HFFc6 (cell line): ENCODE measurements around the gene GTPBP4. TPM values are rescaled to one million over a fixed set of nuclear protein-coding genes. Genes with fewer than 3 reads are reported as not detected.

Experiments
- DNase-seq: peaks from one replicate; pipeline ENCODE4 v3.0.0-alpha.2; 2018
- H3K27ac Mint-ChIP-seq: 2 replicates; pipeline ENCODE4 v1.8.0; 2020; ENCODE audit warnings: mild to moderate bottlenecking, mixed read lengths
- H3K27me3 Mint-ChIP-seq: 2 replicates; pipeline ENCODE4 v1.8.0; 2021; ENCODE audit warnings: mild to moderate bottlenecking, moderate library complexity, mixed read lengths; ENCODE audit not compliant: insufficient read depth
- H3K36me3 Mint-ChIP-seq: 2 replicates; pipeline ENCODE4 v1.8.0; 2021; ENCODE audit warnings: low read depth, mixed read lengths
- H3K4me1 Mint-ChIP-seq: 2 replicates; pipeline ENCODE4 v1.8.0; 2020; ENCODE audit warnings: low read depth, mixed read lengths
- H3K4me3 Mint-ChIP-seq: 2 replicates; pipeline ENCODE4 v1.8.0; 2020; ENCODE audit warnings: mild to moderate bottlenecking, moderate library complexity, mixed read lengths
- H3K9me3 Mint-ChIP-seq: 2 replicates; pipeline ENCODE4 v1.8.0; 2020; ENCODE audit warnings: mild to moderate bottlenecking, mixed read lengths
- CTCF ChIP-seq: fragments of 200-600 bp; sonication (generic); IDR thresholded peaks from 2 replicates; pipeline ENCODE4 v1.5.0; 2021; ENCODE audit warnings: antibody characterized with exemption, mild to moderate bottlenecking
- total RNA-seq, 6 experiments: library from RNA; stranded (reverse); fragmentation: NEBNext Ultra II Directional; extraction: Animal tissue kit (Norgen Biotek cat#: 25700); gene quantifications; 2 replicates in 1 of 6; 3 replicates in 5 of 6; pipeline ENCODE4 v1.2.3, GENCODE V29; 2021

GTPBP4 gene
- total RNA-seq, 6 experiments from 2014 or later, result 60.2 to 80.3 (median 68.3) TPM

- DNase-seq, result no peak
- peaks cover 6% of the 10 kb centered on the region for H3K27me3 Mint-ChIP-seq
- no peak for TF ChIP-seq CTCF
- H3K9me3 Mint-ChIP-seq, result no peaks in the 10 kb centered on the region
- H3K4me3 Mint-ChIP-seq, result no peak overlapping the region
- no peak overlapping the region for H3K27ac Mint-ChIP-seq
- peaks cover 7% of the 10 kb centered on the region for H3K4me1 Mint-ChIP-seq
- no peaks in the 10 kb centered on the region for H3K36me3 Mint-ChIP-seq
Measured at GRCh38 chr10:945778-946177, 42.5 kb upstream of the GTPBP4 start.

GRCh38 chr10:947051-947450 lies 41.2 kb upstream of the GTPBP4 start:
- TF ChIP-seq CTCF, result no peak

GRCh38 chr10:947881-948280 lies 40.4 kb upstream of the GTPBP4 start:
- no peaks in the 10 kb centered on the region for H3K36me3 Mint-ChIP-seq
- no peak for TF ChIP-seq CTCF
- no peaks in the 10 kb centered on the region for H3K9me3 Mint-ChIP-seq
- H3K4me3 Mint-ChIP-seq, result no peak overlapping the region
- H3K4me1 Mint-ChIP-seq, result peaks cover 7% of the 10 kb centered on the region
- no peak overlapping the region for H3K27ac Mint-ChIP-seq
- peaks cover 6% of the 10 kb centered on the region for H3K27me3 Mint-ChIP-seq
- DNase-seq, result no peak

More at GRCh38 chr10:947051-947450, 41.2 kb upstream of the GTPBP4 start:
- peaks cover 6% of the 10 kb centered on the region for H3K27me3 Mint-ChIP-seq
- H3K4me1 Mint-ChIP-seq, result peaks cover 7% of the 10 kb centered on the region
- no peaks in the 10 kb centered on the region for H3K36me3 Mint-ChIP-seq
- H3K4me3 Mint-ChIP-seq, result no peak overlapping the region
- no peak for DNase-seq
- no peaks in the 10 kb centered on the region for H3K9me3 Mint-ChIP-seq
- H3K27ac Mint-ChIP-seq, result no peak overlapping the region

GRCh38 chr10:948347-948746 lies 39.9 kb upstream of the GTPBP4 start:
- TF ChIP-seq CTCF, result no peak

GRCh38 chr10:949446-949845 lies 38.8 kb upstream of the GTPBP4 start:
- Mint-ChIP-seq H3K36me3 (no peaks in the 10 kb centered on the region), H3K4me3 (no peak overlapping the region), H3K27ac (no peak overlapping the region), H3K4me1 (peaks cover 5% of the 10 kb centered on the region), H3K9me3 (no peaks in the 10 kb centered on the region), H3K27me3 (peaks cover 16% of the 10 kb centered on the region)
- TF ChIP-seq CTCF, result no peak
- no peak for DNase-seq

More at GRCh38 chr10:948347-948746, 39.9 kb upstream of the GTPBP4 start:
- no peaks in the 10 kb centered on the region for H3K36me3 Mint-ChIP-seq
- no peak for DNase-seq
- H3K9me3 Mint-ChIP-seq, result no peaks in the 10 kb centered on the region
- peaks cover 7% of the 10 kb centered on the region for H3K4me1 Mint-ChIP-seq
- no peak overlapping the region for H3K27ac Mint-ChIP-seq
- H3K4me3 Mint-ChIP-seq, result no peak overlapping the region
- peaks cover 6% of the 10 kb centered on the region for H3K27me3 Mint-ChIP-seq

GRCh38 chr10:953836-954235 lies 34.4 kb upstream of the GTPBP4 start:
- no peaks in the 10 kb centered on the region for H3K9me3 Mint-ChIP-seq
- no peak overlapping the region for H3K27ac Mint-ChIP-seq
- no peak for DNase-seq
- no peaks in the 10 kb centered on the region for H3K36me3 Mint-ChIP-seq
- no peaks in the 10 kb centered on the region for H3K4me1 Mint-ChIP-seq
- no peak overlapping the region for H3K4me3 Mint-ChIP-seq
- H3K27me3 Mint-ChIP-seq, result peaks cover 34% of the 10 kb centered on the region
- TF ChIP-seq CTCF, result no peak
